NB4 (cell line): Measurements from ENCODE around the gene CCT7.
A peak's percentile ranks its signal among the peaks of the same experiment; 100 is the strongest.

ENCODE experiments used
- DNase-seq: peaks from one replicate; pipeline ENCODE4 v3.0.0; 2010; ENCODE audit warnings: low read depth
- H3K4me3 ChIP-seq: one replicate; pipeline ENCODE4 v1.5.1; 2011; ENCODE audit warnings: mild to moderate bottlenecking, low read depth, low read length, moderate library complexity
- MYC ChIP-seq: IDR thresholded peaks from 2 replicates; pipeline ENCODE4 v1.6.1; 2011; ENCODE audit warnings: low read depth, low read length
- POLR2A ChIP-seq: IDR thresholded peaks from 2 replicates; pipeline ENCODE4 v1.6.1; 2011; ENCODE audit warnings: mild to moderate bottlenecking; ENCODE audit not compliant: insufficient read length; ENCODE audit errors: extremely low read depth
- TF ChIP-seq, protein P1 (sequence below): IDR thresholded peaks from one replicate; pipeline ENCODE4 v1.5.1; 2012; ENCODE audit warnings: low read depth, low read length
- TF ChIP-seq, protein P2 (sequence below): IDR thresholded peaks from 2 replicates; pipeline ENCODE4 v1.6.1; 2011; ENCODE audit warnings: low read depth, low read length

Gene CCT7

DNA sequence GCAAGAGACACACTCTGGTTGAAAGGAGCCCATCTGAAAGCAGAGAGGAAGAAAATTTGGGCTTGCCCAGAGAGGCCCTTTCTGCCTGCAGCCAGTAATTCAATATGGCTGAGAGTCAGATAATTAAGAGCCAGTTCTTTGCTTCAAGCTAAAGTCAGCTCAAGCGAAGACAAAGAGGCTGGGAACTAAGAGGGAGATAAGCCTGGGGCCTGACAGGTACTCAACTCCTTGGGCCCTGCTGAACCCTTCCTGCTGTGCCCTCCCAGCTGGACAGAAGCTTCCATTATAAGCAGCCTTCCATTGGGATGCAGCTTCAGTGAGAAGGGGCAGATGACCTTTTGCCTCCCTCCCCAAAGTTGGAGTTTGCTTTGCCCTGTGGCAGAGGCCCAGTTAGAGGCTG, 38.2 kb downstream of the CCT7 start:
- H3K4me3 ChIP-seq = no peak overlapping the region
- TF ChIP-seq POLR2A (no peak), MYC (no peak)
- TF ChIP-seq, protein P1, sequence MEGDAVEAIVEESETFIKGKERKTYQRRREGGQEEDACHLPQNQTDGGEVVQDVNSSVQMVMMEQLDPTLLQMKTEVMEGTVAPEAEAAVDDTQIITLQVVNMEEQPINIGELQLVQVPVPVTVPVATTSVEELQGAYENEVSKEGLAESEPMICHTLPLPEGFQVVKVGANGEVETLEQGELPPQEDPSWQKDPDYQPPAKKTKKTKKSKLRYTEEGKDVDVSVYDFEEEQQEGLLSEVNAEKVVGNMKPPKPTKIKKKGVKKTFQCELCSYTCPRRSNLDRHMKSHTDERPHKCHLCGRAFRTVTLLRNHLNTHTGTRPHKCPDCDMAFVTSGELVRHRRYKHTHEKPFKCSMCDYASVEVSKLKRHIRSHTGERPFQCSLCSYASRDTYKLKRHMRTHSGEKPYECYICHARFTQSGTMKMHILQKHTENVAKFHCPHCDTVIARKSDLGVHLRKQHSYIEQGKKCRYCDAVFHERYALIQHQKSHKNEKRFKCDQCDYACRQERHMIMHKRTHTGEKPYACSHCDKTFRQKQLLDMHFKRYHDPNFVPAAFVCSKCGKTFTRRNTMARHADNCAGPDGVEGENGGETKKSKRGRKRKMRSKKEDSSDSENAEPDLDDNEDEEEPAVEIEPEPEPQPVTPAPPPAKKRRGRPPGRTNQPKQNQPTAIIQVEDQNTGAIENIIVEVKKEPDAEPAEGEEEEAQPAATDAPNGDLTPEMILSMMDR = no peak
- TF ChIP-seq, protein P2, sequence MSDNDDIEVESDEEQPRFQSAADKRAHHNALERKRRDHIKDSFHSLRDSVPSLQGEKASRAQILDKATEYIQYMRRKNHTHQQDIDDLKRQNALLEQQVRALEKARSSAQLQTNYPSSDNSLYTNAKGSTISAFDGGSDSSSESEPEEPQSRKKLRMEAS = no peak
- DNase-seq = no peak

DNA sequence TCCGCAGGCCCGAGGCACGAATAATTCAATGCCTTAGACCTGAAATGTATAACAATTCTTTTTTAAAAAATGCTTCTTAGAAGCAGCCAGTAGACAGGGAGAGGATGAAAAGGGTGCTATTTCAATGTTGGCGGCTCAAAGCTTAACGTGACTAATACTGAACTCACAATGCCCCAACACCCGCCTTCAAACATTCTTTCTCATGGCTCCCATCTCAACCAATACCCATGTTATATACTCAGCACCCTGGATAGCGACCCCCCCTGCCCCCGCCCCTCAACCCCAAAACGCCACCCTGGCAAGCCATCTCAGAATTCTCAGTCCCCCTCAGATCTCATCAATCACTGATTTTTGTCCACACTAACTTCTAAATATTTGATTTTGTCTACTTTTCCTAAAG, 45.7 kb downstream of the CCT7 start:
- no peak for DNase-seq
- TF ChIP-seq, protein P1 = no peak
- TF ChIP-seq POLR2A = no peak
- TF ChIP-seq, protein P2 = no peak
- H3K4me3 ChIP-seq = no peak overlapping the region

- TF ChIP-seq, protein P2 = no peak
- TF ChIP-seq POLR2A = no peak
- TF ChIP-seq, protein P1 = no peak
- TF ChIP-seq MYC = no peak
- H3K4me3 ChIP-seq = no peak overlapping the region
- DNase-seq = no peak
These were observed 47.1 kb downstream of the CCT7 start for GRCh38 chr2:73281244-73281643.

GRCh38 chr2:73282924-73283544, 48.9 kb downstream of the CCT7 start:
- TF ChIP-seq, protein P1 = peak; percentile 2
- TF ChIP-seq, protein P2 = no peak
- DNase-seq = peak; percentile 13
- H3K4me3 ChIP-seq = peak overlapping the region; percentile 87

GRCh38 chr2:73283545-73284295, 49.6 kb downstream of the CCT7 start:
- DNase-seq = peak; percentile 60
- TF ChIP-seq MYC = peak; percentile 75
- TF ChIP-seq, protein P1 = no peak
- TF ChIP-seq POLR2A = no peak
- TF ChIP-seq, protein P2 = peak; percentile 87
- peak overlapping the region; percentile 87 for H3K4me3 ChIP-seq
